Stimulated activated effector memory CD8-positive, alpha-beta T cell treated with anti-CD3 and anti-CD28 coated beads, Interleukin-12 subunit alpha, Interleukin-12 subunit beta, amount 100 ng/mL, for 72 hours (primary cell): Measurements from ENCODE around the gene WWOX.
A peak's percentile ranks its signal among the peaks of the same experiment; 100 is the strongest.

Experiments used
- ATAC-seq: fragments of 150-1000 bp; cut with Tn5 transposase; 2 replicates; pipeline ENCODE4 v1.10.0; 2021
- DNase-seq, 2 donors: peaks; one replicate each; pipeline ENCODE4 v3.0.0; 2021 to 2022; ENCODE audit warnings: low spot score in 2 of 2
- H3K27ac Mint-ChIP-seq: one replicate; pipeline ENCODE4 v1.8.0; 2022; ENCODE audit warnings: mild to moderate bottlenecking, mixed read lengths
- H3K36me3 Mint-ChIP-seq: one replicate; pipeline ENCODE4 v1.8.0; 2022; ENCODE audit warnings: mild to moderate bottlenecking, mixed read lengths
- H3K4me1 Mint-ChIP-seq: one replicate; pipeline ENCODE4 v1.8.0; 2022; ENCODE audit warnings: mixed read lengths
- H3K4me3 Mint-ChIP-seq: one replicate; pipeline ENCODE4 v1.8.0; 2022; ENCODE audit warnings: mild to moderate bottlenecking, mixed read lengths
- H3K9me3 Mint-ChIP-seq: one replicate; pipeline ENCODE4 v1.8.0; 2022; ENCODE audit warnings: mixed read lengths

Gene WWOX

GRCh38 chr16:78530283-78530682 is 430.8 kb downstream of the WWOX start:
- Mint-ChIP-seq H3K27ac (no peak overlapping the region), H3K4me1 (no peaks in the 10 kb centered on the region)
- no peak for ATAC-seq

DNA sequence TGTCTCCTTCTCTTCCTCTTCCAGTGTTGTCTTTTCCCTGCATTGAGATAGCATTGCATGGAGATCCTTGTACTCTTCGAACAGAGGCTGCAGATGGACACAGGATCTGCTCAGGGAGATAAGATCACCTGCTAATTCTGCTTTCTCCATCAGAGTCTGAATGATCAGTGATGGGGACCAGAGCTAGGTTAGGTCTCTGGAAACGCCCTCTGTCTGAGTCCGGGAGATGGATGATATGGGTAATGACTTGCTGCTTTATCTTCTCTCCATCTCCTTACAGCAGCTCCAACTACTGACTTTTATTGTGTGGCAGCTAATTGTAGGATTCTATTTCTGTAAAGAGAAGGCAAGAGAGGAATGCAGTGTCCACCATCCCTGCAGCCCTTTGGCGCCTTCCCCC is 435.6 kb downstream of the WWOX start:
- no peak for ATAC-seq
- Mint-ChIP-seq H3K36me3 (no peaks in the 10 kb centered on the region), H3K27ac (no peak overlapping the region), H3K4me1 (no peaks in the 10 kb centered on the region), H3K4me3 (no peak overlapping the region), H3K9me3 (no peaks in the 10 kb centered on the region)
- DNase-seq, result no peak

More at GRCh38 chr16:78530283-78530682, 430.8 kb downstream of the WWOX start:
- Mint-ChIP-seq H3K36me3 (no peaks in the 10 kb centered on the region), H3K9me3 (no peaks in the 10 kb centered on the region), H3K4me3 (no peak overlapping the region)
- DNase-seq, result no peak

GRCh38 chr16:78537511-78537910 is 438.1 kb downstream of the WWOX start:
- ATAC-seq (no peak), DNase-seq (no peak)
- Mint-ChIP-seq H3K36me3 (no peaks in the 10 kb centered on the region), H3K27ac (no peak overlapping the region), H3K9me3 (no peaks in the 10 kb centered on the region), H3K4me1 (no peaks in the 10 kb centered on the region), H3K4me3 (no peak overlapping the region)

- Mint-ChIP-seq H3K4me1 (no peaks in the 10 kb centered on the region), H3K4me3 (no peak overlapping the region), H3K9me3 (no peaks in the 10 kb centered on the region), H3K27ac (no peak overlapping the region), H3K36me3 (no peaks in the 10 kb centered on the region)
- ATAC-seq, result no peak
- no peak for DNase-seq
These were observed 438.8 kb downstream of the WWOX start for GRCh38 chr16:78538292-78538691.

- Mint-ChIP-seq H3K4me3 (no peak overlapping the region), H3K27ac (no peak overlapping the region), H3K4me1 (no peaks in the 10 kb centered on the region), H3K9me3 (no peaks in the 10 kb centered on the region), H3K36me3 (no peaks in the 10 kb centered on the region)
- DNase-seq, result no peak
- no peak for ATAC-seq
These were observed 439.5 kb downstream of the WWOX start for GRCh38 chr16:78538919-78539318.

- ATAC-seq (no peak), DNase-seq (no peak)
- H3K36me3 Mint-ChIP-seq, result no peaks in the 10 kb centered on the region
- no peak overlapping the region for H3K27ac Mint-ChIP-seq
- no peaks in the 10 kb centered on the region for H3K9me3 Mint-ChIP-seq
- H3K4me1 Mint-ChIP-seq, result no peaks in the 10 kb centered on the region
- no peak overlapping the region for H3K4me3 Mint-ChIP-seq
These were observed 443.0 kb downstream of the WWOX start for GRCh38 chr16:78542419-78542818.

DNA sequence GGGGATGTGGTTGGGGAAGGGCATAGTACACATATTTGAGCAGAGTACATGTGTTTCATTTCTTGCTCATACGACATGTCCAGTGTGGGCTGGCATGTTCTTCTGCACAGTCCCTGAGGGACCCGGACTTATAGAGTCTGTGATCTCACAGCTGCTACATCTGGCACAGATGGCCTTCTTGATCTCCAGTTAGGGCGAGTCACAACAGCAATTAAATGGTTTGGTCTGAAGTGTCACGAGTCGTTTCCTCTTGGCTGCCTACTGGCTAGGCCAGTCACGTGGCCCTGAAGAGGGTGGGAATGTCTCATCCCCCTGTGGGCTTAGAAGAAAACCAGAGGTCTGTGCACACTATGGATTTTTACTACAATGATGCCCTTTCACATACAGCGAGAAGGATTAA is 443.6 kb downstream of the WWOX start:
- Mint-ChIP-seq H3K27ac (no peak overlapping the region), H3K4me3 (no peak overlapping the region), H3K4me1 (no peaks in the 10 kb centered on the region), H3K36me3 (no peaks in the 10 kb centered on the region), H3K9me3 (no peaks in the 10 kb centered on the region)
- no peak for DNase-seq
- no peak for ATAC-seq

GRCh38 chr16:78549366-78549765 is 449.9 kb downstream of the WWOX start:
- Mint-ChIP-seq H3K4me3 (no peak overlapping the region), H3K27ac (no peak overlapping the region), H3K36me3 (no peaks in the 10 kb centered on the region), H3K4me1 (peaks cover 17% of the 10 kb centered on the region), H3K9me3 (no peaks in the 10 kb centered on the region)
- ATAC-seq (no peak), DNase-seq (no peak)

DNA sequence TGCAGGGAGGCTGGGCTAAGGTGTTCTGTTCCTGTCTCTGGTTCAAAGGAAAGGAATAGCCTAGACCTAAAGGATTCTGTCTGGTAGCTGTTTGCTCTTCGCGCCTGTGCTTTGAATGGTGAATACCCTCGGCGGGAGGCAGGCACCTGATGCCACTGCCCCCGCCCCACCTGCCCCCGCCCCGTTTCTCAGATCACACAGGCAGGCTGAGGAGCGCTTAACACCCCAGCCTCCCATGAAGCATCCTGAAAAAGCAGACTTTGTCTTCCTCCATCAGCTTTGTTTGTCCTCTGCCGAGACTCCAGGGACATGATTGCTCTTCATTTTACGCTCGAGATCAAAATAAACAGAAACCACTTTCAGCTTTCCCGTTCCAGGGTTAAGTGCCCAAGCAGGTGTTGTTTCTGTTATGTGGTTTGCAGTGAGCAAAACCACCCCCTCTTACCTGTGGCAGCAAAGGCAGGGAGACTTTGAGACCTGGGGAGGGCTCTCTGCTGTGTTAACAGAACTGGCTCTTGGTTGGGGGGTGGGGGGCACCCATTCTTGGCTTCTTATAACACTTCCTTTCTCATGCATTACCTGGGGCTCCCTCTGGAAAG is 452.1 kb downstream of the WWOX start:
- no peak for DNase-seq
- no peaks in the 10 kb centered on the region for H3K9me3 Mint-ChIP-seq
- peak overlapping the region; percentile 2 for H3K27ac Mint-ChIP-seq
- ATAC-seq, result no peak
- no peak overlapping the region for H3K4me3 Mint-ChIP-seq
- H3K36me3 Mint-ChIP-seq, result no peaks in the 10 kb centered on the region
- peaks cover 17% of the 10 kb centered on the region for H3K4me1 Mint-ChIP-seq

DNA sequence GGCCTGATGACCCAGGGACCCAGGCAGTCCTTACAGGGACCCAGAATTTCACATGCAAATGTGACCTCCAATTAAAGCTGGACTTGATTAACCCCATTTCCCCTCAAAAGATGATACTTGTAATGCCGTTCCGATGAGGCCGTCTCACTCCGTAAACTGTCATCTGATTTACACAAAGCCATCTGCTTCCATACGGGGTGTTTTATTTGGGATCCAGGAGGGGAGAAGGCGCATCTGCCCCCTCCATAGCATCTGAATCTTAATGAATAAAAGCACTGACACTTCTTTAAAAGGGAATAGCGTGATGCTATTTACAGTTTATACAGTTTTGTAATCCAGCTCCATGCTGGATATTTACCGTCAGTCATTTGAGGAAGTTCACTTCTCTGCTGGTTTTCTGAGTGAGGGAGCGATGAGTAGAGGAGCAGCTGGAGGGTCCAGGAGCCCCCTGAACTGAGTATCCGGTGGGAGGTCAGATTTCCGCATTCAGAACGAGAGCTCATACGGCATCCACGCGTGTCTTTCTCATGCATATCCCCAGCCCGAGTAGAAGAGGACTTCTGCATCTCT is 452.7 kb downstream of the WWOX start:
- Mint-ChIP-seq H3K36me3 (no peaks in the 10 kb centered on the region), H3K4me3 (no peak overlapping the region), H3K27ac (peak overlapping the region; percentile 2), H3K4me1 (peaks cover 17% of the 10 kb centered on the region), H3K9me3 (no peaks in the 10 kb centered on the region)
- ATAC-seq (no peak), DNase-seq (no peak)

- ATAC-seq, result no peak
- Mint-ChIP-seq H3K9me3 (no peaks in the 10 kb centered on the region), H3K36me3 (no peaks in the 10 kb centered on the region), H3K27ac (peak overlapping the region; percentile 2), H3K4me1 (peaks cover 17% of the 10 kb centered on the region), H3K4me3 (no peak overlapping the region)
- DNase-seq, result no peak
These were observed 453.3 kb downstream of the WWOX start for GRCh38 chr16:78552716-78553115.

GRCh38 chr16:78553268-78554039 is 454.0 kb downstream of the WWOX start:
- Mint-ChIP-seq H3K4me1 (peaks cover 17% of the 10 kb centered on the region), H3K9me3 (no peaks in the 10 kb centered on the region), H3K36me3 (no peaks in the 10 kb centered on the region), H3K4me3 (no peak overlapping the region), H3K27ac (no peak overlapping the region)
- no peak for ATAC-seq
- DNase-seq, result no peak

DNA sequence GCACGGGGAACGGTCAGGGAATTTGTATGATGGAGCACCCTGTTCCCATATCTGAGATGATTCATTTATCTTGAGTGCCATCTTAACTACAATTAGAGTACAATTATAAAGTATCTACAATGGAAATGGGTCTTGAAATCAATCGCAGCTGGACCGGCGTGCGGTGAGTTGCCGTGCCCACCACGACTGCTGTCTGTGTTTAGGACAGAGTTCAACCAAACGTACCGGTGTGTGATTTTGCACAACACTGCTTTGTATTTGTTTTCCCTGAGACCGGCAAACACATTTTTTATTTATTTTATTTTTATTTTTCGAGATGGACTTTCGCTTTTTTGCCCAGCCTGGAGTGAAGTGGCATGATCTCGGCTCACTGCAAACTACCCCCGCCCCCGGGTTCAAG is 457.0 kb downstream of the WWOX start:
- ATAC-seq (no peak), DNase-seq (no peak)
- H3K4me1 Mint-ChIP-seq, result peaks cover 17% of the 10 kb centered on the region
- no peak overlapping the region for H3K4me3 Mint-ChIP-seq
- H3K36me3 Mint-ChIP-seq, result no peaks in the 10 kb centered on the region
- H3K9me3 Mint-ChIP-seq, result no peaks in the 10 kb centered on the region
- no peak overlapping the region for H3K27ac Mint-ChIP-seq

GRCh38 chr16:78560997-78561396 is 461.5 kb downstream of the WWOX start:
- Mint-ChIP-seq H3K4me3 (no peak overlapping the region), H3K9me3 (no peaks in the 10 kb centered on the region), H3K27ac (no peak overlapping the region), H3K4me1 (no peaks in the 10 kb centered on the region), H3K36me3 (no peaks in the 10 kb centered on the region)
- ATAC-seq, result no peak
- DNase-seq, result no peak

- no peaks in the 10 kb centered on the region for H3K9me3 Mint-ChIP-seq
- no peak overlapping the region for H3K27ac Mint-ChIP-seq
- peaks cover 9% of the 10 kb centered on the region for H3K4me1 Mint-ChIP-seq
- H3K4me3 Mint-ChIP-seq, result no peak overlapping the region
- ATAC-seq, result no peak
- H3K36me3 Mint-ChIP-seq, result no peaks in the 10 kb centered on the region
- no peak for DNase-seq
These were observed 462.7 kb downstream of the WWOX start for GRCh38 chr16:78562111-78562510.

DNA sequence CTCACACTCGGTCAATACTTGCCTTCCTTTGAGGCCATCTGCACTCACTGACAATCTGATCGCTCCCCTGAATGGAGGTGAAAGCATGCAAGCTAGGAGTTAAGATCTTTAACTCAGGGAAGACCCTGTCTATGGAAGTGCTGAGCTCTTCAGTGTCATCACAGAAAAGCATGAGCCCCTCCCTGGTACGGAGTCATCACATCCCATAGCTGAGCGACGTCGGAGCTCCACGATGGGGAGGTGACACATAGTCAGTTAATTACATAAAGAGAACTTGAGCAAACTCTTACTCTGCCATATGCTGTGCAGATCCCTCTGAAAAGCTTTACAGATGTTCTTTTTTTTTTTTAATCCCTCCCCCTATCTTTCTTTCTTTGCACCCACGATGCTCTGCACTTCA is 463.2 kb downstream of the WWOX start:
- no peak overlapping the region for H3K27ac Mint-ChIP-seq
- H3K9me3 Mint-ChIP-seq, result no peaks in the 10 kb centered on the region
- DNase-seq, result no peak
- no peaks in the 10 kb centered on the region for H3K36me3 Mint-ChIP-seq
- H3K4me3 Mint-ChIP-seq, result no peak overlapping the region
- no peak for ATAC-seq
- H3K4me1 Mint-ChIP-seq, result peaks cover 9% of the 10 kb centered on the region
